ENCODE results near the gene SLIT3.
"Not testable (repeated sequence)": the region's sequence is repeated elsewhere in the genome, so short reads cannot be mapped to it uniquely, and the experiment has no call there.

SLIT3 gene

GRCh38 chr5:169229342-169229892 lies 71.5 kb downstream of the SLIT3 start:
- Mint-ChIP-seq H3K4me3 (no peak overlapping the region), H3K36me3 (no peaks in the 10 kb centered on the region), H3K27me3 (no peaks in the 10 kb centered on the region), H3K4me1 (no peaks in the 10 kb centered on the region), H3K9me3 (no peaks in the 10 kb centered on the region), H3K27ac (no peak overlapping the region)
- no peak for DNase-seq
- CTCF ChIA-PET, result no interaction called here

DNA sequence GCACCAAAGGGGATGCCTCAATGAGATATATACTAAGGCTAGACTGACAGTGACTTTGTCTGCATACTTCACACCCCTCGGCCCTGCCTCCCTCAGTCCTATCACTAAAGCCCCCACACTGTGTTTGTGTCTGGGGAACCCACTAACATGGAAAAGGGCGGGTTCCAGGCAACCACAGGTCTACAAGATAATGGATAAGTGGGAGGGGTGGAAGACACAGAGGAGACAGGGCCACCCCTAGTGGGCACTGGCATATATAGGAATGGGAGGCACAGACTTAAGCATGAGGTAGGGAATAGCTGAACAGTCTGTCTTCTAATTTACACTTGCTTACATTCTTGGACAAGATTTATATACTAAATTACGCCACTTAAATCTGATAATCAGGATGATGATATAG lies 74.0 kb downstream of the SLIT3 start:
- Mint-ChIP-seq H3K4me1 (no peaks in the 10 kb centered on the region), H3K9me3 (no peaks in the 10 kb centered on the region), H3K4me3 (no peak overlapping the region), H3K27me3 (no peaks in the 10 kb centered on the region), H3K36me3 (no peaks in the 10 kb centered on the region), H3K27ac (no peak overlapping the region)
- DNase-seq, result no peak
- CTCF ChIA-PET, result no interaction called here

DNA sequence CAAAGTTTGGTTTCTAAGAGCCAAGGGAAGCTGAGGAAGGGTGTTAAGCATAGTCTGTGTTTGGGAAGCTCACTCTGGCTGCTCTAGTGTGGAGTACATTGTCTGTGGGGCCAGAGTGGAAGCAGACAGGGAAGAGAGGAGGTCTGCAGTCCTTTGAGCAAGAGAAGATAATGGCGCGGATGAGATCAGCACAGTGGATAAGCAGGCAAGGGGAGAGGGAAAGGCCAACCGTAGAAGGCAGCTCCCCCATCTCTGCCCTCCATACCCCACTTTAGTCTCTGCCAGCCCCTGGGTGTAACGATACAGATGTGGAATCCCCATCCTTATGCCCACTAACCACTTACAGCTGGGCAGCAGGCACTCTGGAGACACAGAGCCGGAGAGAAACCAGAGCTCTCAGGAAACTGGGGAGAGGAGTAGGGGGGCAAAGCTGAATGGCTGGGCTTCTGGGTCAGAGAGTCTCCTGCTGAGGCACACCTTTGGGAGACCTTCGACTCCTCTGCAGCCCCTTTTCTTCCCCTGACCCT lies 75.0 kb downstream of the SLIT3 start:
- H3K27me3 Mint-ChIP-seq, result no peaks in the 10 kb centered on the region
- CTCF ChIA-PET, result no interaction called here
- no peaks in the 10 kb centered on the region for H3K4me1 Mint-ChIP-seq
- DNase-seq, result no peak
- H3K27ac Mint-ChIP-seq, result no peak overlapping the region
- no peak overlapping the region for H3K4me3 Mint-ChIP-seq
- no peaks in the 10 kb centered on the region for H3K36me3 Mint-ChIP-seq
- H3K9me3 Mint-ChIP-seq, result no peaks in the 10 kb centered on the region

DNA sequence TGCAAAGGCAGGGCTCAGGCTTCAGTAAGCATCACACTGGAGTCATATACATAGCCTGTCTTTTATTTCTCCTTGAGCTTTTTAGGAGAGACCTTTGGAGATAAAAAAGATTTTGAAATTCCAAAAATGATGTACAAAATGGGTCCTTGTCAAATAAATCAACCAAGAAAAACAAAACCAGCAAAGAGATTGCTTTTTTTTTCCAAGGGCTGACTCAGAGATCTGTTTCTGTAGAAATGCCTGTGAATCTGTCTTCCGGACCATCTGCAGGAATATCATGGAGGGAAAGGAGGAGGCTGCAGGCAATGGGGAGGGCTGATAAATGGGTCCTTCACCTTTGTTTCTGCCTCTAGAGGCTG lies 77.4 kb downstream of the SLIT3 start:
- Mint-ChIP-seq H3K4me1 (no peaks in the 10 kb centered on the region), H3K4me3 (no peak overlapping the region), H3K27ac (no peak overlapping the region), H3K36me3 (no peaks in the 10 kb centered on the region), H3K9me3 (no peaks in the 10 kb centered on the region), H3K27me3 (no peaks in the 10 kb centered on the region)
- DNase-seq, result no peak
- CTCF ChIA-PET, result no interaction called here

GRCh38 chr5:169222934-169223594 lies 77.9 kb downstream of the SLIT3 start:
- H3K9me3 Mint-ChIP-seq, result no peaks in the 10 kb centered on the region
- DNase-seq, result no peak
- no peaks in the 10 kb centered on the region for H3K4me1 Mint-ChIP-seq
- CTCF ChIA-PET, result no interaction called here
- H3K27ac Mint-ChIP-seq, result no peak overlapping the region
- no peaks in the 10 kb centered on the region for H3K36me3 Mint-ChIP-seq
- H3K4me3 Mint-ChIP-seq, result no peak overlapping the region
- H3K27me3 Mint-ChIP-seq, result no peaks in the 10 kb centered on the region

DNA sequence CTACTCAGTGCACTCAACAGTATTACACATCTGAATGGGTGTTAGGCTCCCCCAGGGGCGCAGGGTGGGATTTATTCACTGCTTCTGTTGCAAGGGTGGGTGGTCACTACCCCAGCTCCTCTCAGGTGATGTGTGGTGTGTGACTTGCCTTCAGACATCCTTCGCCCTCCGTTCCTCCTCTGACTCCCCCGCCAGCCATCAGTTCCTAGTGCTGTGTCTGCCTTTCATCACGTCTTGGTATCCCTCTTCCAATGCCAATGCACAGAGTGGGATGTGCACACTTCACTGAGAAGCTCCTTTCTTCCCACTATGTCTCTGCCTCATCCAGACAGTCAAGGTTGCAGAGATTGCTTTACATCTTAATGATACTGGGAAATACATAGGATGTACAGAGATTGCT lies 79.4 kb downstream of the SLIT3 start:
- Mint-ChIP-seq H3K27me3 (no peaks in the 10 kb centered on the region), H3K4me1 (no peaks in the 10 kb centered on the region), H3K27ac (no peak overlapping the region), H3K36me3 (no peaks in the 10 kb centered on the region), H3K9me3 (no peaks in the 10 kb centered on the region), H3K4me3 (no peak overlapping the region)
- CTCF ChIA-PET, result no interaction called here
- DNase-seq, result no peak

- no peaks in the 10 kb centered on the region for H3K9me3 Mint-ChIP-seq
- CTCF ChIA-PET, result no interaction called here
These were observed 81.0 kb downstream of the SLIT3 start for GRCh38 chr5:169219961-169220360.

GRCh38 chr5:169219351-169219750 lies 81.6 kb downstream of the SLIT3 start:
- no peaks in the 10 kb centered on the region for H3K4me1 Mint-ChIP-seq
- no peaks in the 10 kb centered on the region for H3K27me3 Mint-ChIP-seq
- no peaks in the 10 kb centered on the region for H3K9me3 Mint-ChIP-seq
- CTCF ChIA-PET, result no interaction called here
- no peak overlapping the region for H3K27ac Mint-ChIP-seq
- H3K36me3 Mint-ChIP-seq, result no peaks in the 10 kb centered on the region
- no peak for DNase-seq
- no peak overlapping the region for H3K4me3 Mint-ChIP-seq

More at GRCh38 chr5:169219961-169220360, 81.0 kb downstream of the SLIT3 start:
- Mint-ChIP-seq H3K4me3 (no peak overlapping the region), H3K36me3 (no peaks in the 10 kb centered on the region), H3K4me1 (no peaks in the 10 kb centered on the region), H3K27ac (no peak overlapping the region), H3K27me3 (no peaks in the 10 kb centered on the region)
- no peak for DNase-seq

DNA sequence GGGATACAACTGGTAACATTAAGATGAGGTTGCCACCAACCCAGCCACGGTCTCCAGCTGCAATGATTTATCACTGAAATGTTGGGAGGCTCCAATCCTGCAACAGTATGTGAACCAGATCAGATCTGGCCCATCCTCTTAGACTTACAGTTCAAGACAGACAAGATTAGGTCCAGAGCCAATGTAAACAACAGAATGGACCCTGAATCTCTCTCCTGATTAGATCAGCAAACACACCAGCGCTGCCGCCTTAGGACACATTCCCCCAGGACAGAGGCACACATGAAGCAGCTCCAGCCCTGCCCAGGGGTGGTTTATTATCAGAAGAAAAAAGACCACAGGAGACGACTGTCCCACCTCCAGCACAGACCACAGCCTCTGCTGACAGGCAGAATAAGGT lies 82.1 kb downstream of the SLIT3 start:
- Mint-ChIP-seq H3K9me3 (no peaks in the 10 kb centered on the region), H3K36me3 (no peaks in the 10 kb centered on the region), H3K27ac (no peak overlapping the region), H3K27me3 (no peaks in the 10 kb centered on the region), H3K4me3 (no peak overlapping the region), H3K4me1 (no peaks in the 10 kb centered on the region)
- CTCF ChIA-PET, result no interaction called here
- no peak for DNase-seq

DNA sequence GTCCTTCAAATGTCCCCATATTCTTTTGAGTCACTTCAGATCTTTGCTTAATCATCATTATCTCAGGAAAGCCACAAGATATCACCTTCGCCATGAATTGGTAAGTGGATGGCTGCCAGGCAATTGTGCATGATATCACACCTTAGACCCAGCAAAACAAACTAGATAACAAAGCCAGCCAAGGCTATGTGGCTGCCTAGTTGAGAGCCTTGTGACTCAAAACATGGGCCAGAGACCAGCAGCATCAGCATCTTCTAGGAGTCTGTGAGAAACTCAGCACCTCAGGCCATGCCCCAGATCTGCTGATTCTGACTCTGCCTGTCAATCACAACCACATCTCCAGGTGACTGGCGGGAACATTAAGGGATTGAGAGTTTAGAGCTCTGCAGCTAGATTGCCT lies 82.8 kb downstream of the SLIT3 start:
- CTCF ChIA-PET, result no interaction called here

GRCh38 chr5:169216866-169217265 lies 84.1 kb downstream of the SLIT3 start:
- no peaks in the 10 kb centered on the region for H3K36me3 Mint-ChIP-seq
- no peak for DNase-seq
- H3K9me3 Mint-ChIP-seq, result no peaks in the 10 kb centered on the region
- H3K27me3 Mint-ChIP-seq, result no peaks in the 10 kb centered on the region
- CTCF ChIA-PET, result no interaction called here
- no peak overlapping the region for H3K4me3 Mint-ChIP-seq
- H3K4me1 Mint-ChIP-seq, result no peaks in the 10 kb centered on the region
- H3K27ac Mint-ChIP-seq, result no peak overlapping the region

More for the DNA sequence above, 82.8 kb downstream of the SLIT3 start:
- no peak for DNase-seq
- no peak overlapping the region for H3K27ac Mint-ChIP-seq
- H3K27me3 Mint-ChIP-seq, result no peaks in the 10 kb centered on the region
- H3K4me3 Mint-ChIP-seq, result no peak overlapping the region
- H3K36me3 Mint-ChIP-seq, result no peaks in the 10 kb centered on the region
- no peaks in the 10 kb centered on the region for H3K9me3 Mint-ChIP-seq
- no peaks in the 10 kb centered on the region for H3K4me1 Mint-ChIP-seq

GRCh38 chr5:169213479-169213878 lies 87.5 kb downstream of the SLIT3 start:
- Mint-ChIP-seq H3K27me3 (no peaks in the 10 kb centered on the region), H3K9me3 (peaks cover 1% of the 10 kb centered on the region), H3K36me3 (no peaks in the 10 kb centered on the region), H3K4me1 (no peaks in the 10 kb centered on the region), H3K27ac (no peak overlapping the region), H3K4me3 (no peak overlapping the region)
- CTCF ChIA-PET, result no interaction called here
- no peak for DNase-seq

DNA sequence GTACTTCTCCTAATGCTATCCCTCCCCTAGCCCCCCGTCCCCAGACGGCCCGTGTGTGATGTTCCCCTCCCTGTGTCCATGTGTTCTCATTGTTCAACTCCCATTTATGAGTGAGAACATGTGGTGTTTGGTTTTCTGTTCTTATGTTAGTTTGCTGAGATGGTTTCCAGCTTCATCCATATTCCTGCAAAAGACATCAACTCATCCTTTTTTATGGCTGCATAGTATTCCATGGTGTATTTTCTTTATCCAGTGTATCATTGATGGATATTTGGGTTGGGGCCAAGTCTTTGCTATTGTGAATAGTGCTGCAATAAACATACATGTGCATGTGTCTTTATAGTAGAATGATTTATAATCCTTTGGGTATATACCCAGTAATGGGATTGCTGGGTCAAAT lies 89.2 kb downstream of the SLIT3 start:
- H3K36me3 Mint-ChIP-seq, H3K9me3 Mint-ChIP-seq, H3K4me3 Mint-ChIP-seq, H3K27ac Mint-ChIP-seq, DNase-seq, H3K4me1 Mint-ChIP-seq, H3K27me3 Mint-ChIP-seq, CTCF ChIA-PET: not testable (repeated sequence)

- Mint-ChIP-seq H3K9me3 (peaks cover 3% of the 10 kb centered on the region), H3K27ac (no peak overlapping the region), H3K4me1 (no peaks in the 10 kb centered on the region), H3K36me3 (no peaks in the 10 kb centered on the region), H3K4me3 (no peak overlapping the region), H3K27me3 (no peaks in the 10 kb centered on the region)
- CTCF ChIA-PET, result no interaction called here
- DNase-seq, result no peak
These were observed 96.0 kb downstream of the SLIT3 start for GRCh38 chr5:169204788-169205400.

DNA sequence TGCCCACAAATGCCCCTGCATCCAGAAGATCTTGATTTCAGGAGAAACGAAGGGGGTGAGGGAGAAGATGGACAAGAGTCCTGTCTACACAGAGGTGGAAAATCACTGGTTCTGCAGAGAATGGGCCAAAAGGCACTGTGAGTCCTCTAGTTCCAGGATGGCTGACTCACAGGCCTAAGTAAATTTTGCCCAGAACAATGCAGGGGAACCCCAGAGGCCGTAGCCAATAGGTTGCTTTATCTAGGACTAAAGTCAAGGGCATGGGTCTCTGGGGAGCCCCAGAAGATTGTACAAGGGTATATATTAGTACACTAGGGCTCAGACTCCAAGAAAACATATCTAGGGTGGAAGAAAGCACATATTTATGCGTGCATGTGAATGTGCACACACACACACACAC lies 98.0 kb downstream of the SLIT3 start:
- peaks cover 1% of the 10 kb centered on the region for H3K9me3 Mint-ChIP-seq
- no peak overlapping the region for H3K27ac Mint-ChIP-seq
- no peak for DNase-seq
- H3K27me3 Mint-ChIP-seq, result no peaks in the 10 kb centered on the region
- CTCF ChIA-PET, result no interaction called here
- no peak overlapping the region for H3K4me3 Mint-ChIP-seq
- no peaks in the 10 kb centered on the region for H3K4me1 Mint-ChIP-seq
- no peaks in the 10 kb centered on the region for H3K36me3 Mint-ChIP-seq

Measured in activated naive CD4-positive, alpha-beta T cell treated with anti-CD3 and anti-CD28 coated beads, Interleukin-2, amount 10 ng/mL, durations not matched to agents 7 days and 5 days (primary cell).